Activated naive CD4-positive, alpha-beta T cell treated with anti-CD3 and anti-CD28 coated beads, Interleukin-2, amount 50 U/mL, for 16 hours (primary cell): ENCODE measurements around the gene SMIM26.

Experiments used
- DNase-seq: peaks from one replicate; pipeline ENCODE4 v3.0.0-alpha.2; 2020

SMIM26 gene

DNA sequence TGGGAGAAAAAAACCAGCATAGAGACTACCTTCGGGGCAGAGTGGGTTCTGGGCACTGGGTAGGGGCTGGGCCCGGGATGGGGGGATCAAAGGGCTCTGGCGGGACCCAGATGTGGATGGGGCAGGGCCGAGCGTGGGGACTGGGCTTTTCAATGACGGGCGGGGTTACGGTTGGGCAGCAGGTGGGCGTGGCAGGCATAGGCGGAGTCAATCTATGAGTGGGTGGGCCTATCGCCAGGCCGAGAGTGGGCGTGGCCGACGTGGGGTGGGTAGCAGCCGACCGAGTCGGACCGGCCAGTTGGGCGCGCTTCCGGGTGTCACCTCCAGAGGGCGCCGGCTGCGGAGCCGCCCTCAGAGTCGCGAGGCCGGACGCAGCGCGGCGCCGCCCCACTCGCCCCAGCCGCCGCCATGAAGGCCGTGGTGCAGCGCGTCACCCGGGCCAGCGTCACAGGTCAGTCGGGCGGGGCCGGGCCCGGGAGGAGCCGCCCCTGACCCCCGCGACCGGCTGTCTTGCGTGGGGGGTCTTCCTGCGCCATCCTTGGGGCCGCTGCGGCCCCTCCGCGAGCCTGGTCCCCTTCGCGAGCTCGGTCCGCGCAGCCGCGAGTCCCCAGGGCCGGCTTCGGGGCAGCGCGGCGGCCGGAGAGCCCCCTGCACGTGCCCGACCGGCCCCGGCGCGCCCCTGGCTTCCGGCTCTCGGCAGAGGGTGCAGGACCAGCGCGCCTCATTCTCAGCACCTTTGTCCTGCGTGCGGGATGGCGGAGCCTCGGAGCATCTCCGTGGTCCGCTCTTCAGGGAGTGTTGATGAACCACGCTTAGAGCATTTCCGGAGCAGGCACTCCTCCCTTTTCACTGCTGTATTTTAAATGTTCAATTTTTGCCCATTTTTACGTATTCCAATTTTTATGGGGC is 20.7 kb downstream of the SMIM26 start, which contains the start of gene DTD1:
TSS of gene DTD1 (plus strand) at position 390 of the 909 bp plus-strand sequence. CDS start at position 409, 19 bp downstream.
- DNase-seq: peak; percentile 81

DNA sequence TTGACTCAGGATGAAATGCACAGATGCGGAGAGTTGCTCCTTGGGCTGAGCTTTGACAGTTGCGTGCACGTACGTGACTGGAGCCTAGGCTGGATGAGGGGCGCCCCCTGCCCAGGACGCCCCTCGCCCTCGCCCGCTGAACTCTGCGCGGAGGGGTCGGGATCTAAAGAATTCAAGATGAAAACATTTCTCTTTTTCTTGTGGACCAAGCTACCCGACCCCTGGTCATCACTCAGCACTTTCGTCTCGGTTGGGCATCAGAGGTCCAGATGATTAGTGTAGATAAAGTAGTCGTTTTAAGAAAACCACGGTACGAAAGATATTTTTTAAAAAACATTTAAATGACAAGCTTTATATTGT is 21.3 kb downstream of the SMIM26 start:
- DNase-seq: no peak

DNA sequence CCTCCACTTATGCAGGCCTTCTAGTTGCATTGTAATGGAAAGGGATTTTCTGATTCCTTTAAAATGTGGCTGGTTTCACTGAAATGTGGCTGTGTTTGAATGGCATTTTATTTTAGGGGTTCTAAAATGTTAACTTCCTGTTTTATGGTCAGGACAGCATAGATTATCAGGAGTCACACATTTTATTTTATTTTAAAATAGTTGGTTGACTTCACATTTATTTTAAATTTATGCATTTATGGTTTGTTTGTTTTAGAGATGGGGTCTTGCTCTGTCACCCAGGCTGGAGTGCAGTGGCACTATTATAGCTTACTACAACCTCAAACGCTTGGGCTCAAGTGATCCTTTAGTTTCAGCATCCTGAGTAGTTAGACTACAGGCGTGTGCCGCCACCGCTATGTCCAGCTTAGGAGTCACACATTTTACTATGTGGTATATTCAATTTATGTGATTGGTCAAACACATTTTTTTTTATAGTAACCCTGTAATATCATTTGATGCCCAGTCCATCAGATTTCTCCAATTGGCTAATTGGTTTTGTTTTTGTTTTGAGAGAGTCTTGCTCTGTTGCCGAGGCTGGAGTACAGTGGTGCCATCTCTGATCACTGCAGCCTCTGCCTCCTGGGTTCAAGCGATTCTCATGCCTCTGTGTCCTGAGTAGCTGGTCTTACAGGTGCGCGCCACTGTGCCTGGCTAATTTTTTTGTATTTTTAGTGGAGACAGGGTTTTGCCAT is 22.9 kb downstream of the SMIM26 start:
- no peak for DNase-seq

DNA sequence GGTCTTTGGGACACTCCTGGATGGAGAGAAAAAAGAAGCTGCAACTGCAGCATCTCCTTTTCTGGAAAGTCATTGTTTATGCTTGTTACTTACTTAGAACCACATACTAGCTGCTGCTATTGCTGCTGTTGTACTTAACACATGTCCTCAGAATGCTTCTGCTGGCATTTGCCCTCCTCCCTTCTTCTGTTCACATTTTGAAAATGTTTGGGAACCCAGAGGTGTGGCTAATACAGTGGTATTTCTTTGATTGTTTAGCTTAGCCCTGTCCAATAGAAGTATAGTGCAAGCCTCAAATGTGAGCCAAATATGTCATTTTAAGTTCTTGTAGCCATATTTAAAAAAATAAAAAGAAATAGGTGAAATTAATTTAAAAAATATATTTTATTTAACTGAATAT is 29.0 kb downstream of the SMIM26 start:
- no peak for DNase-seq

DNA sequence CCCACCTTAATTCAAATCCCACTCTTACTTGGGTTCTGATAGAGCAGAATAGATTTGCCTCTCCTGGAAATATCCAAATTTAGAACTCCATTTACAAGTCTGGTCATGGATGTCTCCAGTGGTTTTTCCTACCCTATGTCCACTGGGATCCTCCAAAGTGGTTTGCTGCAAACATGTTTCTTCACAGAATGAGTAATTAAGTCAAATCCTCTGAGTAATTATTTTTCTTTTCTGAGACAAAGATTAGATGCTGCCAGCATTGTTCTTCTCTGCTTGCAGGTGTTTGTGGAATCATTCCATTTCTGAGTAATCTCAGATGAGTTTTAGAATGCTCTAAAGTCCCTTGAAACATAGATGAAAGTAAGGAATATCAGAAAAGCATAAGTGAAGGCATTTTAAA is 42.5 kb downstream of the SMIM26 start:
- no peak for DNase-seq

DNA sequence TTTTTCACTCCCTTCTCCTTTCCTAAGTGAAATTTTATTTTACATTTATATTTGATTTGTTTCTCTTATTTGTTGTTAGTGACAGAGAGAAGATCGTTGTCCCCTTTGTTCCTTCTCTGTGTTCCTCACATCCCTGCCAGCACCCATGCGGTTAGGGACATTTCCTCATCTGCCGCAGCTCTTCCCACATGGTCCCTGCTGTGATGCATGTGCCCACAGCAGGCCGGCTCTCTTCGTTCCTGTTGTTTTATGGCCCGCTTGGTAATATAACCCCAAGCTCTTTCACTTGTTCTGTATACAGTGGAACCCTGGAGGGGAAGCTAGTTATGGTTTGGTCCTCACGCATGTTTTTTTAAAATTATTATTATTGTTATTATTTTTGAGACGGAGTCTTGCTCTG is 44.3 kb downstream of the SMIM26 start:
- no peak for DNase-seq

DNA sequence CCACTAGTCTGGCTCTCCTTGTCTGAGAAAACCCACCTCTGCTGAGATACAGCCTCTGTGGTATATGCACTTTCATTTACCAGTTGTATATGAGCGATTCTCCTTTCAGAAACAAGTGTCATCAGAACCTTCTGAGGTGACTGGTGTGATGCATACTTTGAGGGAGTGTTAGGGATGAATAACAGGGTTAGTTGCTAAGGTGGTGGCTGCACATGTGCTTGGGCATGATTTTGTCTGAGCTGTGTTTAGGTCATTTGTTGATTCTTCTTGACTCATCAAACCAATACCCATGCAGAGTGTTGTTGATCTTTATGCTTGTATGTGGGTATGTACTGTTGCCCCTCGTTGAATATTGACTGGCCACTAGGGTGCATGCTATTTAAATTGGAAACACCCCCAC is 46.3 kb downstream of the SMIM26 start:
- DNase-seq: no peak

DNA sequence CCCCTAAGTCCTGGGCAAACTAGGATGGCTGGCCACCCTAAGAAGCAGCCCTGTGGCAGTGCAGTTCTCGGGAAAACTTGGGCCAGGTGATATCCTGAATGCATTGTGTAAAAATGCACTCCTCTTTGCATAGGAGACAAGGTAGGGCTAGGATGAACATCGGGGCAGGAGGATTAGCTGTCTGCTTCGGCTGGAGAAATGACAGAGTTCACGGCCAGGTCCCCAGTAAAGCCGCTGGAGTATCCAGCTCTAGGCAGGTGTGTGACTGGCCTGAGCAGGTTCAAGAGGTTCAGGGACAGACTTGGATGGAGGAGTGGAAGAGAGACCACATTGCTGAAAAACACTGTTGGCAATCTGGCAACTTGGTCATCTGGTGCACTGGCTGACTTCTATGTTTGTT is 47.0 kb downstream of the SMIM26 start:
- no peak for DNase-seq

DNA sequence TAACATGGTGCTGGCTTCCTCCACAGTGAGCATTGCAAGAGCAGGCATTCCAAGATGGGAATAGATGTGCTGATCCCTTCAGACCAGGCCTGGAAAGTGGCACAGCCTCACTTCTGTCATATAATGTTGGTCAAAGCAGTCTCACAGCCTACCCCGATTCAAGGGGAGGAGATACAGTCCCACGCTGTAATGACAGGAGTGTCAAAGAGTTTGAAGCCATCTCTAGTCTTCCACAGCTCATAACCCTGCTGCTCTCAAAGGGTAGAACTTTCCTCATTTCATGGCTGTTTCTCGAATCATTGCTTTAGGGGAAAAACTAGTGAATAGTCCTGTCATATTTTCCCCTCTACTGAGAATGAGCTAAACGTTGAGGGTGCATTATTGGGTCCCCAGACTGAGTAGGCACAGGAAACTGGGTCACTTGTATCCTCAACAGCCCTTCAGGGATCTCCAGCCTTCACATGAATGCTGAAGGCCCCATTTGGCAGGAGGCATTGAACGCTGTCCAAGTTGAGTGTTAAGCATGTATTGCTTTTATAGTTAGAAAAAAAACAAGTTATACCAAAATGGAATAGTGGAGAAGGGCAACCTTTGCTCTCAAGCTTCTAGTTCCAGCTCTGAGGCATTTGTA is 47.9 kb downstream of the SMIM26 start:
- no peak for DNase-seq
